IPS DF 4.7 (cell line): ENCODE data around the gene SYDE2.
"Not testable (repeated sequence)": the region's sequence is repeated elsewhere in the genome, so short reads cannot be mapped to it uniquely, and the experiment has no call there.

Experiments used
- DNase-seq: peaks from one replicate; pipeline ENCODE4 v3.0.0-alpha.2; 2013; ENCODE audit warnings: low spot score; ENCODE audit errors: extremely low read depth

SYDE2 gene

GRCh38 chr1:85219853-85220610 lies 19.2 kb upstream of the SYDE2 start:
- DNase-seq: no peak

GRCh38 chr1:85216697-85217096 lies 15.9 kb upstream of the SYDE2 start:
- DNase-seq: no peak

- no peak for DNase-seq
Observed at GRCh38 chr1:85214654-85215053, 13.8 kb upstream of the SYDE2 start.

GRCh38 chr1:85208488-85208887 lies 7.7 kb upstream of the SYDE2 start:
- no peak for DNase-seq

GRCh38 chr1:85203573-85204171 lies 2.9 kb upstream of the SYDE2 start:
- no peak for DNase-seq

GRCh38 chr1:85202864-85203255 lies 2.0 kb upstream of the SYDE2 start:
- DNase-seq: no peak

GRCh38 chr1:85202092-85202863 lies 1.5 kb upstream of the SYDE2 start:
- DNase-seq: no peak

- no peak for DNase-seq
Observed at GRCh38 chr1:85201340-85202091, 700 bp upstream of the SYDE2 start.

GRCh38 chr1:85199667-85200462 lies 951 bp downstream of the SYDE2 start:
- DNase-seq: no peak

- DNase-seq: no peak
Observed at GRCh38 chr1:85198864-85199263, 2.0 kb downstream of the SYDE2 start.

GRCh38 chr1:85196358-85196757 lies 4.5 kb downstream of the SYDE2 start:
- DNase-seq: no peak

GRCh38 chr1:85195703-85196102 lies 5.1 kb downstream of the SYDE2 start:
- no peak for DNase-seq

GRCh38 chr1:85192129-85192528 lies 8.7 kb downstream of the SYDE2 start:
- DNase-seq: not testable (repeated sequence)

GRCh38 chr1:85189120-85189519 lies 11.7 kb downstream of the SYDE2 start:
- DNase-seq: no peak

- DNase-seq: no peak
Observed at GRCh38 chr1:85188530-85188929, 12.3 kb downstream of the SYDE2 start.

- DNase-seq: not testable (repeated sequence)
Observed at GRCh38 chr1:85187021-85187420, 13.8 kb downstream of the SYDE2 start.

GRCh38 chr1:85184245-85184644 lies 16.6 kb downstream of the SYDE2 start:
- no peak for DNase-seq

- DNase-seq: no peak
Observed at GRCh38 chr1:85182700-85183099, 18.1 kb downstream of the SYDE2 start.

GRCh38 chr1:85180869-85181268 lies 19.9 kb downstream of the SYDE2 start:
- no peak for DNase-seq

- no peak for DNase-seq
Observed at GRCh38 chr1:85179522-85179921, 21.3 kb downstream of the SYDE2 start.

GRCh38 chr1:85178396-85178795 lies 22.4 kb downstream of the SYDE2 start:
- no peak for DNase-seq
